Caco-2 (cell line): Measurements from ENCODE around the gene UGT2B11. TPM values are rescaled to one million over a fixed set of nuclear protein-coding genes. Genes with fewer than 3 reads are reported as not detected.
"Not testable (repeated sequence)": the region's sequence is repeated elsewhere in the genome, so short reads cannot be mapped to it uniquely, and the experiment has no call there.

Source experiments
- BruUV-seq: library from RNA; stranded (reverse); fragments of 400-500 nt; replicated peaks from 2 replicates; lab custom pipeline; 2021; lab: Mats Ljungman, UMichigan
- CTCF ChIA-PET: fragments of 300-600 bp; sonication (Branson Sonifier 250); formaldehyde crosslinking; loops from one replicate; lab custom pipeline; 2022; ENCODE audit warnings: antibody characterized with exemption; lab: Charles Lee
- POLR2A ChIA-PET: fragments of 300-600 bp; sonication (Branson Sonifier 250); formaldehyde crosslinking; loops from one replicate; lab custom pipeline; 2022; ENCODE audit warnings: antibody characterized with exemption; lab: Charles Lee
- DNase-seq, 2 experiments: peaks; one replicate each; pipeline versions ENCODE4 v3.0.0 to v3.0.0-alpha.2; 2020 to 2022
- H3K27me3 ChIP-seq: replicated peaks from 2 replicates; pipeline ENCODE4 v1.6.0; 2011; ENCODE audit warnings: low read length; ENCODE audit not compliant: control insufficient read depth, insufficient read depth
- H3K36me3 ChIP-seq: 2 replicates; pipeline ENCODE4 v1.5.1; 2011; ENCODE audit warnings: low read length; ENCODE audit not compliant: control insufficient read depth, insufficient read depth
- H3K4me1 ChIP-seq: fragments of 250-450 bp; sonication (Bioruptor Pico); 2 replicates; pipeline ENCODE4 v1.5.1; 2020; ENCODE audit warnings: mild to moderate bottlenecking
- H3K4me3 ChIP-seq: 2 replicates; pipeline ENCODE4 v1.5.1; 2011; ENCODE audit warnings: low read depth, mild to moderate bottlenecking, control low read depth, low read length
- H3K9me3 ChIP-seq: fragments of 250-450 bp; sonication (Bioruptor Pico); 2 replicates; pipeline ENCODE4 v1.5.1; 2020; ENCODE audit warnings: mild to moderate bottlenecking, moderate library complexity
- H3K27ac Mint-ChIP-seq: one replicate; pipeline ENCODE4 v1.8.0; 2022; ENCODE audit warnings: mixed read lengths; ENCODE audit not compliant: unreplicated experiment
- H3K27me3 Mint-ChIP-seq: one replicate; pipeline ENCODE4 v1.8.0; 2022; ENCODE audit warnings: mixed read lengths; ENCODE audit not compliant: insufficient read depth, unreplicated experiment
- H3K36me3 Mint-ChIP-seq: one replicate; pipeline ENCODE4 v1.8.0; 2022; ENCODE audit warnings: mild to moderate bottlenecking, mixed read lengths; ENCODE audit not compliant: insufficient read depth, unreplicated experiment
- H3K4me1 Mint-ChIP-seq: one replicate; pipeline ENCODE4 v1.8.0; 2022; ENCODE audit warnings: low read depth, mixed read lengths; ENCODE audit not compliant: unreplicated experiment
- H3K4me3 Mint-ChIP-seq: one replicate; pipeline ENCODE4 v1.8.0; 2022; ENCODE audit warnings: mild to moderate bottlenecking, moderate library complexity, mixed read lengths; ENCODE audit not compliant: unreplicated experiment
- H3K9me3 Mint-ChIP-seq: one replicate; pipeline ENCODE4 v1.8.0; 2022; ENCODE audit warnings: mixed read lengths; ENCODE audit not compliant: unreplicated experiment
- intact Hi-C: fragments of 100-400 bp; cut with micrococcal nuclease; formaldehyde crosslinking; loops from one replicate; pipeline ENCODE4 v1.10.0; 2022; ENCODE audit not compliant: unreplicated experiment
- total RNA-seq: library from RNA; stranded (reverse); gene quantifications from 2 replicates; pipeline ENCODE4 v1.2.3, GENCODE V29; 2022
- TF ChIP-seq, protein P1 (sequence below), 2 experiments: fragments of 200-600 bp in 1 of 2; IDR thresholded peaks; 1 replicate in 1 of 2; 2 replicates in 1 of 2; pipeline versions ENCODE4 v1.5.1 to v1.8.0; 2011 to 2022; ENCODE audit warnings: antibody characterized with exemption in 1 of 2, control low read depth in 1 of 2, inconsistent platforms in 1 of 2, low read depth in 1 of 2, low read length in 1 of 2, mild to moderate bottlenecking in 1 of 2, moderate library complexity in 1 of 2; ENCODE audit not compliant: insufficient read depth in 1 of 2, severe bottlenecking in 1 of 2, unreplicated experiment in 1 of 2

UGT2B11 gene
- total RNA-seq, 1 experiment from 2014 or later: not detected

GRCh38 chr4:69194166-69194565 is 20.4 kb downstream of the UGT2B11 start:
- H3K4me3 ChIP-seq: no peak overlapping the region
- H3K9me3 ChIP-seq: peaks cover 11% of the 10 kb centered on the region; the same call in 1 of the 2 replicates
- DNase-seq: no peak
- ChIA-PET CTCF (no interaction called here), POLR2A (no interaction called here)
- H3K36me3 Mint-ChIP-seq: no peaks in the 10 kb centered on the region
- BruUV-seq: no TSS peak
- intact Hi-C loops: loop anchor here (10.0 kb wide), 1 partner anchor 401 kb away; no protein-coding TSS in a partner anchor
- no peaks in the 10 kb centered on the region for H3K27me3 Mint-ChIP-seq
- H3K9me3 Mint-ChIP-seq: peaks cover 46% of the 10 kb centered on the region
- H3K4me1 Mint-ChIP-seq: peaks cover 7% of the 10 kb centered on the region
- H3K27ac Mint-ChIP-seq: no peak overlapping the region
- H3K4me3 Mint-ChIP-seq: no peak overlapping the region
- no peaks in the 10 kb centered on the region for H3K27me3 ChIP-seq
- H3K36me3 ChIP-seq: no peaks in the 10 kb centered on the region
- TF ChIP-seq, protein P1, sequence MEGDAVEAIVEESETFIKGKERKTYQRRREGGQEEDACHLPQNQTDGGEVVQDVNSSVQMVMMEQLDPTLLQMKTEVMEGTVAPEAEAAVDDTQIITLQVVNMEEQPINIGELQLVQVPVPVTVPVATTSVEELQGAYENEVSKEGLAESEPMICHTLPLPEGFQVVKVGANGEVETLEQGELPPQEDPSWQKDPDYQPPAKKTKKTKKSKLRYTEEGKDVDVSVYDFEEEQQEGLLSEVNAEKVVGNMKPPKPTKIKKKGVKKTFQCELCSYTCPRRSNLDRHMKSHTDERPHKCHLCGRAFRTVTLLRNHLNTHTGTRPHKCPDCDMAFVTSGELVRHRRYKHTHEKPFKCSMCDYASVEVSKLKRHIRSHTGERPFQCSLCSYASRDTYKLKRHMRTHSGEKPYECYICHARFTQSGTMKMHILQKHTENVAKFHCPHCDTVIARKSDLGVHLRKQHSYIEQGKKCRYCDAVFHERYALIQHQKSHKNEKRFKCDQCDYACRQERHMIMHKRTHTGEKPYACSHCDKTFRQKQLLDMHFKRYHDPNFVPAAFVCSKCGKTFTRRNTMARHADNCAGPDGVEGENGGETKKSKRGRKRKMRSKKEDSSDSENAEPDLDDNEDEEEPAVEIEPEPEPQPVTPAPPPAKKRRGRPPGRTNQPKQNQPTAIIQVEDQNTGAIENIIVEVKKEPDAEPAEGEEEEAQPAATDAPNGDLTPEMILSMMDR (IDR thresholded peaks at IDR 0.05; ENCODE audit: insufficient read depth in 1 of 2, low read depth in 1 of 2, low read length in 1 of 2, severe bottlenecking in 1 of 2, unreplicated experiment in 1 of 2): no peak
- H3K4me1 ChIP-seq: 0 out of 2 replicates have a peak, but pooled peaks cover 4% of the 10 kb centered on the region

- H3K27me3 ChIP-seq, CTCF ChIA-PET, H3K27me3 Mint-ChIP-seq, DNase-seq, H3K4me3 Mint-ChIP-seq, BruUV-seq, H3K4me1 ChIP-seq, H3K4me3 ChIP-seq, H3K27ac Mint-ChIP-seq, POLR2A ChIA-PET, H3K9me3 ChIP-seq, H3K4me1 Mint-ChIP-seq, H3K36me3 Mint-ChIP-seq, H3K36me3 ChIP-seq: not testable (repeated sequence)
- H3K9me3 Mint-ChIP-seq: peaks cover 38% of the 10 kb centered on the region
- intact Hi-C loops: loop anchor here (10.0 kb wide), 1 partner anchor 403 kb away; no protein-coding TSS in a partner anchor
These were observed 22.6 kb downstream of the UGT2B11 start for GRCh38 chr4:69191905-69192304.

DNA sequence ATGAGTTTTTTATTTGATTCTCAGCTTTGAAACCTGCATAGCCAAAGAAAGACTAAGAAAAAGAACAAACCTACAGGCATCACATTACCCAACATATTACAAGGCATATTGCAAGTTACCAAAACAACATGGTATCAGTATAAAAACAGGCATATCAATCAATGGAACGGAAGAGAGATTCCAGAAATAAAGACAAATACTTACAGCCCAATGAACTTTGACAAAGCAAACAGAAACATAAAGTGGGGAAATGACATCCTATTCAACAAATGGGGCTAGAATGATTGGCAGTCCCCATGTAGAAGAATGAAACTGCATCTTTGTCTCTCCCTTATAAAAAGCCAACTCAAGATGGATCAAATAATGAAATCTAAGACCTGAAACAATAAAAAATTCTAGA is 23.9 kb downstream of the UGT2B11 start:
- CTCF ChIA-PET, BruUV-seq: not testable (repeated sequence)

GRCh38 chr4:69181519-69182169 is 32.9 kb downstream of the UGT2B11 start:
- H3K4me3 Mint-ChIP-seq, H3K27me3 Mint-ChIP-seq, CTCF ChIA-PET, BruUV-seq, DNase-seq, H3K36me3 Mint-ChIP-seq, intact Hi-C loops, H3K4me3 ChIP-seq, H3K4me1 ChIP-seq, H3K9me3 ChIP-seq, H3K36me3 ChIP-seq, POLR2A ChIA-PET, H3K27ac Mint-ChIP-seq, H3K27me3 ChIP-seq: not testable (repeated sequence)
- peaks cover 17% of the 10 kb centered on the region for H3K4me1 Mint-ChIP-seq
- H3K9me3 Mint-ChIP-seq: peaks cover 10% of the 10 kb centered on the region

More for the DNA sequence above, 23.9 kb downstream of the UGT2B11 start:
- DNase-seq, H3K36me3 ChIP-seq, H3K36me3 Mint-ChIP-seq, H3K4me1 Mint-ChIP-seq, H3K4me3 ChIP-seq, H3K4me1 ChIP-seq, H3K4me3 Mint-ChIP-seq, H3K9me3 ChIP-seq, H3K27me3 Mint-ChIP-seq, H3K27ac Mint-ChIP-seq, POLR2A ChIA-PET, H3K27me3 ChIP-seq: not testable (repeated sequence)
- intact Hi-C loops: loop anchor here (10.0 kb wide), 1 partner anchor 404 kb away; no protein-coding TSS in a partner anchor
- H3K9me3 Mint-ChIP-seq: peaks cover 42% of the 10 kb centered on the region

DNA sequence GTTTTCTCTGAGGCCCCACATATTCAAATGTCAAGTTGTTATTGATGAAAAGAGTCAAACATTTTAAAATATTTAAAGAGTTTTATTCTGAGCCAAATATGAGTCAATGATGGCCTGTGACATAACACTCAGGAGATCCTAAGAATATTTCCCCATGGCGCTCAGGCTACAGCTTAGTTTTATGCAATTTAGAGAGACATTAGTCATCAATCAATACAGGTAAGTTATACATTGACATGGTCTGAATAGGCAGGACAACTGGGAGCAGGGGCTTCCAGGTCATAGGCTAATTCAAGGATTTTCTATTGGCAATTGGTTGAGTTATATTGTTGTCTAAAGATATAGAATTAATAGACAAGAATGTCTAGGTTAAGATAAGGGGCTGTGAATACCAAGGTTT is 34.7 kb downstream of the UGT2B11 start:
- POLR2A ChIA-PET, H3K27ac Mint-ChIP-seq, H3K9me3 Mint-ChIP-seq, intact Hi-C loops, H3K4me1 ChIP-seq, BruUV-seq, H3K36me3 Mint-ChIP-seq, H3K4me3 ChIP-seq, H3K36me3 ChIP-seq, H3K27me3 Mint-ChIP-seq, H3K4me3 Mint-ChIP-seq, H3K27me3 ChIP-seq, H3K9me3 ChIP-seq: not testable (repeated sequence)
- peak; percentile 38 to 59 for DNase-seq
- CTCF ChIA-PET: interaction anchor here (1.1 kb wide), 1 partner anchor 10 kb away, joined by 3 read pairs; no protein-coding TSS in a partner anchor
- H3K4me1 Mint-ChIP-seq: peaks cover 17% of the 10 kb centered on the region

DNA sequence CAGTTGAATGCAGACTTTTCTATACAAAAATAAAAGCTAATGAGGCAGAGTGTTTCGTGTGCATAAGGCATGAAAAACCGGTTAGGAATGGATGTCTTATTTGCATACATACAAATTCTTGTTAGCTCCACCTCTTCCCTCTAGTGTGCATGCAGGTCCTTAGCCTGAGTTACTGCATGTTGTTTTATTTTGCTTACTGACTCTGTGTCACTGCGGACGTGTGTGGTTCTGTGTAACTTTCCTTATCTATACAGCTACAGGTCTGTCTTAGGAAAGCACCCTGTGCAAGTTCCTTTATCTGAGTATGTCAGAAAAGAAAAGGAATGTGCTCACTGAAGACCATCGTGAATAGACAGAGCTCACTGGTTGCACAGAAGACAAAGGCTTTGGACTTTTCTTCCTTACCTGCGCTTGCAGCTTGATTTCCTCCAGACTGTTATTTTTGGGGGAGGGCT is 35.8 kb downstream of the UGT2B11 start:
- H3K36me3 ChIP-seq, intact Hi-C loops, H3K4me3 Mint-ChIP-seq, H3K4me3 ChIP-seq, DNase-seq, H3K27ac Mint-ChIP-seq, H3K27me3 Mint-ChIP-seq, H3K27me3 ChIP-seq, H3K9me3 ChIP-seq, H3K4me1 ChIP-seq, BruUV-seq, H3K9me3 Mint-ChIP-seq, POLR2A ChIA-PET, H3K36me3 Mint-ChIP-seq: not testable (repeated sequence)
- H3K4me1 Mint-ChIP-seq: peaks cover 17% of the 10 kb centered on the region
- CTCF ChIA-PET: interaction anchor here (1.1 kb wide), 1 partner anchor 9 kb away, joined by 3 read pairs; no protein-coding TSS in a partner anchor
